ENCODE data around the gene MED8. TPM values are rescaled to one million over a fixed set of nuclear protein-coding genes. Genes with fewer than 3 reads are reported as not detected.

The MED8 gene
- total RNA-seq, 1 experiment from 2014 or later = 36.0 TPM

- Histone ChIP-seq H3K4me1 (ENCODE audit: control insufficient read depth in 1 of 2, insufficient read depth in 2 of 2, low read length in 2 of 2) (no peaks in the 10 kb centered on the region), H3K9ac (ENCODE audit: low read length) (no peak overlapping the region), H3K9me2 (ENCODE audit: insufficient read depth) (no peaks in the 10 kb centered on the region), H3K4me3 (replicated peaks in 1 of 2; ENCODE audit: low read depth in 1 of 2, low read length in 2 of 2) (no peak overlapping the region), H3K4me2 (ENCODE audit: low read length) (no peak overlapping the region), H2AFZ (ENCODE audit: low read depth, low read length, poor library complexity, severe bottlenecking) (no peak overlapping the region), H3K79me2 (ENCODE audit: insufficient read depth, low read length) (no peaks in the 10 kb centered on the region; the same call in 1 of the 2 replicates), H3K27me3 (ENCODE audit: insufficient read depth, low read length) (no peaks in the 10 kb centered on the region), H3K9me3 (ENCODE audit: control insufficient read depth in 1 of 2, insufficient read depth in 1 of 2, low read depth in 1 of 2, low read length in 2 of 2) (no peaks in the 10 kb centered on the region), H3K36me3 (ENCODE audit: control insufficient read depth in 1 of 2, insufficient read depth in 2 of 2, low read length in 2 of 2) (no peaks in the 10 kb centered on the region), H4K20me1 (ENCODE audit: insufficient read depth) (no peaks in the 10 kb centered on the region), H3K27ac (ENCODE audit: low read depth, low read length) (no peak overlapping the region)
- RAD21 ChIA-PET (ENCODE audit: low non-redundant PET in 1 of 2, low total read pairs in 2 of 2, uncharacterized antibody in 2 of 2, unreplicated experiment in 2 of 2) = no interaction called here
- BruUV-seq (replicated peaks) = no TSS peak
- POLR2A ChIA-PET = no interaction called here
- DNase-seq (ENCODE audit: low read depth, low spot score) = no peak
- no peak for TF ChIP-seq EGR1 (IDR thresholded peaks at IDR 0.05; ENCODE audit: low read depth)
- ATAC-seq = no peak
- CTCF ChIA-PET = no interaction called here
- intact Hi-C loops (cut with micrococcal nuclease) = no loop called here
Observed at GRCh38 chr1:43396059-43396458, 6.5 kb upstream of the MED8 start.

- Histone ChIP-seq H2AFZ (ENCODE audit: low read depth, low read length, poor library complexity, severe bottlenecking) (no peak overlapping the region), H3K27ac (ENCODE audit: low read depth, low read length) (no peak overlapping the region), H3K9me3 (ENCODE audit: control insufficient read depth in 1 of 2, insufficient read depth in 1 of 2, low read depth in 1 of 2, low read length in 2 of 2) (no peaks in the 10 kb centered on the region), H3K4me1 (ENCODE audit: control insufficient read depth in 1 of 2, insufficient read depth in 2 of 2, low read length in 2 of 2) (peaks cover 0 to 5% of the 10 kb centered on the region in 2 experiments; a peak in 1 of 4 replicates), H3K9me2 (ENCODE audit: insufficient read depth) (no peaks in the 10 kb centered on the region), H3K4me2 (ENCODE audit: low read length) (no peak overlapping the region), H3K9ac (ENCODE audit: low read length) (no peak overlapping the region), H3K27me3 (ENCODE audit: insufficient read depth, low read length) (no peaks in the 10 kb centered on the region), H3K36me3 (ENCODE audit: control insufficient read depth in 1 of 2, insufficient read depth in 2 of 2, low read length in 2 of 2) (no peaks in the 10 kb centered on the region), H4K20me1 (ENCODE audit: insufficient read depth) (no peaks in the 10 kb centered on the region), H3K4me3 (replicated peaks in 1 of 2; ENCODE audit: low read depth in 1 of 2, low read length in 2 of 2) (no peak overlapping the region), H3K79me2 (ENCODE audit: insufficient read depth, low read length) (peaks cover 5% of the 10 kb centered on the region)
- no TSS peak for BruUV-seq (replicated peaks)
- no peak for DNase-seq (ENCODE audit: low read depth, low spot score)
- intact Hi-C loops (cut with micrococcal nuclease) = no loop called here
- ATAC-seq = no peak
- no peak for TF ChIP-seq JUND (IDR thresholded peaks at IDR 0.05)
- no peak for TF ChIP-seq CTCF (IDR thresholded peaks at IDR 0.05 in 2 of 3, conservative IDR thresholded peaks at IDR 0.05 in 1 of 3; ENCODE audit: borderline replicate concordance in 1 of 3, insufficient read depth in 1 of 3, low read depth in 2 of 3, low read length in 2 of 3)
- TF ChIP-seq POLR2A (IDR thresholded peaks at IDR 0.05; ENCODE audit: borderline replicate concordance, extremely low read depth, insufficient read depth, insufficient read length) = no peak
- TF ChIP-seq TCF7L2 (IDR thresholded peaks at IDR 0.05; ENCODE audit: borderline replicate concordance, extremely low read depth, insufficient read depth, insufficient read length) = no peak
- no peak for TF ChIP-seq ELF1 (IDR thresholded peaks at IDR 0.05; ENCODE audit: borderline replicate concordance, low read depth)
- TF ChIP-seq YY1 (IDR thresholded peaks at IDR 0.05; ENCODE audit: extremely low read depth, insufficient replicate concordance, low read depth, low read length) = no peak
- TF ChIP-seq EZH2 (IDR thresholded peaks at IDR 0.05) = no peak
- TF ChIP-seq ATF3 (IDR thresholded peaks at IDR 0.05) = no peak
- TF ChIP-seq ZFX (IDR thresholded peaks at IDR 0.05) = no peak
- TF ChIP-seq FOSL1 (IDR thresholded peaks at IDR 0.05; ENCODE audit: low read depth) = no peak
- no peak for TF ChIP-seq CEBPB (IDR thresholded peaks at IDR 0.05; ENCODE audit: low read depth)
- ChIA-PET CTCF (no interaction called here), POLR2A (no interaction called here), RAD21 (ENCODE audit: low non-redundant PET in 1 of 2, low total read pairs in 2 of 2, uncharacterized antibody in 2 of 2, unreplicated experiment in 2 of 2) (no interaction called here)
Observed at GRCh38 chr1:43395523-43395922, 5.9 kb upstream of the MED8 start.

Measured in HCT116 (cell line).